AG10803 (cell line): ENCODE measurements around the gene PDIK1L.
A peak's percentile ranks its signal among the peaks of the same experiment; 100 is the strongest.

Source experiments
- DNase-seq: peaks from one replicate; pipeline ENCODE4 v3.0.0; 2010; ENCODE audit warnings: low read depth
- H3K4me3 ChIP-seq: 2 replicates; pipeline ENCODE4 v1.5.1; 2011; ENCODE audit warnings: mild to moderate bottlenecking, low read length, control low read depth
- CTCF ChIP-seq: conservative IDR thresholded peaks from 2 replicates; pipeline ENCODE4 v1.5.1; 2011; ENCODE audit warnings: mild to moderate bottlenecking, low read length, control low read depth, inconsistent platforms

Gene PDIK1L

GRCh38 chr1:26111530-26112406 lies at the start of gene PDIK1L:
Gene PDIK1L (plus strand): TSS chr1:26111824. CDS start chr1:26114309, 2,485 bp downstream.
- no peak for TF ChIP-seq CTCF
- peak within 1 kb of the TSS; percentile 99 for H3K4me3 ChIP-seq
- peak; percentile 97 for DNase-seq

- TF ChIP-seq CTCF: no peak
- no peak for DNase-seq
- no peak overlapping the region for H3K4me3 ChIP-seq
These were observed 47.1 kb upstream of the PDIK1L start for GRCh38 chr1:26064553-26064952.

GRCh38 chr1:26066160-26066559 lies 45.5 kb upstream of the PDIK1L start:
- no peak overlapping the region for H3K4me3 ChIP-seq
- no peak for TF ChIP-seq CTCF
- no peak for DNase-seq

GRCh38 chr1:26066857-26067256 lies 44.8 kb upstream of the PDIK1L start:
- no peak for DNase-seq
- TF ChIP-seq CTCF: no peak
- no peak overlapping the region for H3K4me3 ChIP-seq

GRCh38 chr1:26067432-26067911 lies 44.2 kb upstream of the PDIK1L start, which contains the start of gene TRIM63:
Gene TRIM63 (minus strand): TSS chr1:26067630. CDS start chr1:26067494, 136 bp downstream.
- no peak for DNase-seq
- H3K4me3 ChIP-seq: no peak within 1 kb of the TSS
- TF ChIP-seq CTCF: no peak

GRCh38 chr1:26069941-26070295 lies 41.7 kb upstream of the PDIK1L start:
- no peak for DNase-seq
- no peak for TF ChIP-seq CTCF
- H3K4me3 ChIP-seq: no peak overlapping the region
